ENCODE results near the gene C10orf120. TPM values are rescaled to one million over a fixed set of nuclear protein-coding genes. Genes with fewer than 3 reads are reported as not detected.

The C10orf120 gene
- total RNA-seq, 1 donor from 2014 or later: not detected

GRCh38 chr10:122703483-122704448 lies 4.1 kb upstream of the C10orf120 start:
- peak; percentile 88 for DNase-seq (ENCODE audit: low read depth)

GRCh38 chr10:122702275-122702674 lies 2.6 kb upstream of the C10orf120 start:
- no peak for DNase-seq (ENCODE audit: low read depth)

- no peak for DNase-seq (ENCODE audit: low read depth)
These were observed 2.0 kb upstream of the C10orf120 start for GRCh38 chr10:122701652-122702051.

GRCh38 chr10:122696687-122697086 lies 3.0 kb downstream of the C10orf120 start:
- no peak for DNase-seq (ENCODE audit: low read depth)

- DNase-seq (ENCODE audit: low read depth): no peak
These were observed 6.9 kb downstream of the C10orf120 start for GRCh38 chr10:122692744-122693143.

- no peak for DNase-seq (ENCODE audit: low read depth)
These were observed 10.4 kb downstream of the C10orf120 start for GRCh38 chr10:122689146-122689820.

GRCh38 chr10:122688293-122688989 lies 11.2 kb downstream of the C10orf120 start:
- peak; percentile 71 for DNase-seq (ENCODE audit: low read depth)

GRCh38 chr10:122682522-122682921 lies 17.1 kb downstream of the C10orf120 start:
- DNase-seq (ENCODE audit: low read depth): no peak

- peak; percentile 79 for DNase-seq (ENCODE audit: low read depth)
These were observed 21.4 kb downstream of the C10orf120 start for GRCh38 chr10:122678266-122678665.

- no peak for DNase-seq (ENCODE audit: low read depth)
These were observed 24.4 kb downstream of the C10orf120 start for GRCh38 chr10:122675278-122675677.

GRCh38 chr10:122674781-122675180 lies 24.9 kb downstream of the C10orf120 start:
- no peak for DNase-seq (ENCODE audit: low read depth)

GRCh38 chr10:122673731-122674130 lies 25.9 kb downstream of the C10orf120 start:
- no peak for DNase-seq (ENCODE audit: low read depth)

- no peak for DNase-seq (ENCODE audit: low read depth)
These were observed 26.4 kb downstream of the C10orf120 start for GRCh38 chr10:122673269-122673668.

GRCh38 chr10:122672655-122673054 lies 27.0 kb downstream of the C10orf120 start:
- DNase-seq (ENCODE audit: low read depth): no peak

- no peak for DNase-seq (ENCODE audit: low read depth)
These were observed 28.3 kb downstream of the C10orf120 start for GRCh38 chr10:122671355-122671754.

- DNase-seq (ENCODE audit: low read depth): no peak
These were observed 29.8 kb downstream of the C10orf120 start for GRCh38 chr10:122669842-122670241.

GRCh38 chr10:122669045-122669444 lies 30.6 kb downstream of the C10orf120 start:
- DNase-seq (ENCODE audit: low read depth): no peak

- no peak for DNase-seq (ENCODE audit: low read depth)
These were observed 33.7 kb downstream of the C10orf120 start for GRCh38 chr10:122665946-122666345.

- no peak for DNase-seq (ENCODE audit: low read depth)
These were observed 34.3 kb downstream of the C10orf120 start for GRCh38 chr10:122665329-122665860.

- DNase-seq (ENCODE audit: low read depth): no peak
These were observed 35.1 kb downstream of the C10orf120 start for GRCh38 chr10:122664501-122664900.

GRCh38 chr10:122663516-122664130 lies 36.0 kb downstream of the C10orf120 start:
- peak; percentile 75 for DNase-seq (ENCODE audit: low read depth)
